Retinal pigment epithelial cell (primary cell): ENCODE results near the gene TBC1D25.

Experiments
- DNase-seq: peaks from one replicate; pipeline ENCODE4 v3.0.0-alpha.2; 2010; ENCODE audit warnings: low read depth
- H3K4me3 ChIP-seq: 2 replicates; pipeline ENCODE4 v1.5.1; 2011; ENCODE audit warnings: mild to moderate bottlenecking, low read length, control low read depth, moderate library complexity
- CTCF ChIP-seq: conservative IDR thresholded peaks from 2 replicates; pipeline ENCODE4 v1.5.1; 2011; ENCODE audit warnings: low read depth, low read length, control low read depth, inconsistent platforms

Gene TBC1D25

GRCh38 chrX:48497871-48498270 lies 41.6 kb upstream of the TBC1D25 start:
- TF ChIP-seq CTCF, result no peak
- no peak overlapping the region for H3K4me3 ChIP-seq
- no peak for DNase-seq

GRCh38 chrX:48498374-48498809 lies 41.1 kb upstream of the TBC1D25 start:
- H3K4me3 ChIP-seq, result no peak overlapping the region
- TF ChIP-seq CTCF, result no peak
- no peak for DNase-seq

GRCh38 chrX:48504261-48504660 lies 35.3 kb upstream of the TBC1D25 start:
- TF ChIP-seq CTCF, result no peak
- DNase-seq, result no peak
- no peak overlapping the region for H3K4me3 ChIP-seq

- no peak for DNase-seq
- TF ChIP-seq CTCF, result no peak
- no peak overlapping the region for H3K4me3 ChIP-seq
Measured at GRCh38 chrX:48505481-48505880, 34.0 kb upstream of the TBC1D25 start.

GRCh38 chrX:48507246-48507645 lies 32.3 kb upstream of the TBC1D25 start:
- TF ChIP-seq CTCF, result no peak
- H3K4me3 ChIP-seq, result no peak overlapping the region

GRCh38 chrX:48508400-48509244 lies 30.9 kb upstream of the TBC1D25 start, which contains the start of gene PORCN:
Gene PORCN, plus strand, starts transcription at chrX:48508992. Its CDS starts 829 bp downstream, at chrX:48509821.
- DNase-seq, result no peak
- TF ChIP-seq CTCF, result no peak
- H3K4me3 ChIP-seq, result peak within 1 kb of the TSS; percentile 71

More at GRCh38 chrX:48507246-48507645, 32.3 kb upstream of the TBC1D25 start:
- DNase-seq, result no peak

- H3K4me3 ChIP-seq, result peak overlapping the region; percentile 71
- DNase-seq, result no peak
- no peak for TF ChIP-seq CTCF
Measured at GRCh38 chrX:48509245-48509590, 30.3 kb upstream of the TBC1D25 start.
